ENCODE measurements around the gene ADM5.

Gene ADM5

GRCh38 chr19:49739933-49740332 lies 50.5 kb downstream of the ADM5 start:
- no peak for DNase-seq (ENCODE audit: low read depth in 1 of 2, low spot score in 1 of 2)
- in situ Hi-C loops (cut with HindIII; ENCODE audit: low pct_unique_long_range_greater_than_20kb, low sequenced_read_pairs), result no loop called here
- no peak for TF ChIP-seq JUND (IDR thresholded peaks at IDR 0.05; ENCODE audit: low read depth)

Data from T47D (cell line).